ENCODE data around the gene KRT81.

KRT81 gene

GRCh38 chr12:52238916-52239646, 52.3 kb downstream of the KRT81 start:
- DNase-seq: no peak

DNA sequence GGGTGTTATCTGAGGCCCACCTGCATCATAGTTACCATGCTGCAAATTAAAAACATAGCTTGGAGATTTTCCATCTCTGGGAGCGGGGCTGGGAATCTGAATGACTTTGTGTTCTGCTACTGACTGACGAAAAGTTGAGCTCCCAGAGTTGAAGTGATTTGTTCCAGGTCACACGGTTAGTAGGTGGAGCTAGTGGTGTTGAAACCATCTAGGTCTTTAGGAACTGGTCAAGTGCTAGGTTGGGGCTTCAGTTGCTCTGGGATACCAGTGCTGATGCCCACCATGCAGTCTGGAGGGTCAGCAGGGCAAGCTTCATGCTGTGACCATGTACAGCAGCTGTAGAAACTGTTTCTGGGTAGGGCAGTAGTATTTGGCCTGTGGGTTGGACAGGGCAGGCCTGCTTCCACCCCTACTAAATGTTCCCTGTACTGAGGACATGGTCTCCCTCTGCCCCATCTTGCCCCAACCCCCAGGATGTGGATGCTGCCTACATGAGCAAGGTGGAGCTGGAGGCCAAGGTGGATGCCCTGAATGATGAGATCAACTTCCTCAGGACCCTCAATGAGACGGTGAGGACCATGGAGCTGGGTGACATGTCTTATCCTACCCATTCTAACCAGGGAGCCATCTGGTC, 53.0 kb downstream of the KRT81 start:
- no peak for DNase-seq

GRCh38 chr12:52236386-52237050, 54.8 kb downstream of the KRT81 start:
- no peak for DNase-seq

Measured in T-helper 1 cell (primary cell).